ENCODE measurements around the gene ACTR2. TPM values are rescaled to one million over a fixed set of nuclear protein-coding genes. Genes with fewer than 3 reads are reported as not detected.

The ACTR2 gene
- total RNA-seq, 4 donors from 2014 or later, result 41.5 to 56.9 (median 49.8) TPM

DNA sequence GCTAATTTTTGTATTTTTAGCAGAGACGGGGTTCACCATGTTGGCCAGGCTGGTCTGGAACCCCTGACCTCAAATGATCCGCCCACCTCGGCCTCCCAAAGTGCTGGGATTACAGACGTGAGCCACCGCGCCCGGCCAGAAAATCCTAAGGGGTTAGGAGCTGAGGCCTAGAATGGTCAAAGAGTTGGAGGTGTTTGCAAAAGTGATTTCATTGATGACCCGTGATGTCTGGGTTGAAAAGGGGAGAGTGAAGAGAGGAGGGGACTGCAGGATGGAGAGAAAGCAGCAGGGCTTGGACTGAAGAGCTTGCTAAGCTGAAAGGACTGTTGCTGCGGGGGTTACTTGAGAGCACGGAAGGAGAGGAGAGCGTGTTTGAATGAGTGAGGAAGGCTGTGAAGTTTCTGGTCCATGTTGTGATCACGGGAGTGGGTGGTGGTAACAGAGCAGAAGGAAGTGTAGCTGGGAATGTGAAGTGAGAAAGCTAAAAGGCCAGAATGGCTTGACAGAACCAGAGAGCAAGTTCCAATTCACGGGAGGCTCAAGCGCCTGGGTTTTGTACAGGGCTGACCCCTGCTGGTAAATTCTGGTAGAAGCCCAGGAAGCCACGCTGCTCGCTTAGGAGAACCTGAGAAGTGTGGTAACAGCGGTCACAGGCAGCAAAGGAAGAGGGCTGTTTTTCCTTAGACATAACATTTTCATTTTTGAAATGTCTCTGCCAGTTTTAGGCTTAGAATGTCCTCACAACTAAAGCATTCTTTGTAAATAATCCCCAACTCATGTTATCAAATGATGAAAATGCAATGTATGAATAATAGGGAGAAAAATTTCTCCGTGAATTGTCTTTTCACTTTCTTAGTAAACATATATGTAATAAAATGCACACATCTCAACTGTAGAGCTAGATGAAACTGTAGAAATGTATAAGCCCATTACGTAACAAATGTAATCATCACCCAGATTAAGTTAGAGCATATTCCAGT is 40.5 kb upstream of the ACTR2 start:
- no peaks in the 10 kb centered on the region for H3K36me3 ChIP-seq
- TF ChIP-seq, protein P1, sequence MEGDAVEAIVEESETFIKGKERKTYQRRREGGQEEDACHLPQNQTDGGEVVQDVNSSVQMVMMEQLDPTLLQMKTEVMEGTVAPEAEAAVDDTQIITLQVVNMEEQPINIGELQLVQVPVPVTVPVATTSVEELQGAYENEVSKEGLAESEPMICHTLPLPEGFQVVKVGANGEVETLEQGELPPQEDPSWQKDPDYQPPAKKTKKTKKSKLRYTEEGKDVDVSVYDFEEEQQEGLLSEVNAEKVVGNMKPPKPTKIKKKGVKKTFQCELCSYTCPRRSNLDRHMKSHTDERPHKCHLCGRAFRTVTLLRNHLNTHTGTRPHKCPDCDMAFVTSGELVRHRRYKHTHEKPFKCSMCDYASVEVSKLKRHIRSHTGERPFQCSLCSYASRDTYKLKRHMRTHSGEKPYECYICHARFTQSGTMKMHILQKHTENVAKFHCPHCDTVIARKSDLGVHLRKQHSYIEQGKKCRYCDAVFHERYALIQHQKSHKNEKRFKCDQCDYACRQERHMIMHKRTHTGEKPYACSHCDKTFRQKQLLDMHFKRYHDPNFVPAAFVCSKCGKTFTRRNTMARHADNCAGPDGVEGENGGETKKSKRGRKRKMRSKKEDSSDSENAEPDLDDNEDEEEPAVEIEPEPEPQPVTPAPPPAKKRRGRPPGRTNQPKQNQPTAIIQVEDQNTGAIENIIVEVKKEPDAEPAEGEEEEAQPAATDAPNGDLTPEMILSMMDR (IDR thresholded peaks at IDR 0.05), result peak; percentile 76 to 77
- no peak for TF ChIP-seq POLR2A (IDR thresholded peaks at IDR 0.05)
- H3K4me1 ChIP-seq, result no peaks in the 10 kb centered on the region
- H3K4me3 ChIP-seq, result no peak overlapping the region
- DNase-seq (ENCODE audit: low spot score in 2 of 2), result peak; percentile 81 to 86
- 59% methylated on average over 19 of the region's 19 CpGs for whole genome bisulfite sequencing
- H3K9me3 ChIP-seq, result no peaks in the 10 kb centered on the region
- no peaks in the 10 kb centered on the region for H3K27me3 ChIP-seq
- no peak overlapping the region for H3K27ac ChIP-seq

DNA sequence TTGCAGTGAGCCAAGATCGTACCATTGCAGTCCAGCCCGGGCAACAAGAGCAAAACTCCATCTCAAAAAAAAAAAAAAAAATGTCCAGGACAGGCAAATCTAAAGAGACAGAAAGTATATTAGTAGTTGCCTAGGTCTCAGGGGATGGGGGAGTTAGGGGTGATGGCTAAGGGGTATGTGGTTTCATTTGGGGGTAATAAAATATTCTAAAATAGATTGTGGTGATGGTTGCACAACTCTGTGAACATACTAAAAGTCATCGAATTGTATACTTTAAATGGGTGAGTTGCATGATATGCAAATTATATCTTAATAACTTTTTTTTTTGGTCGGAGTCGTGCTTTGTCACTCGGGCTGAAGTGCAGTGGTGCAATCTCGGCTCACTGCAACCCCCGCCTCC is 34.2 kb upstream of the ACTR2 start:
- no peaks in the 10 kb centered on the region for H3K27me3 ChIP-seq
- TF ChIP-seq POLR2AphosphoS5 (IDR thresholded peaks at IDR 0.05), result no peak
- TF ChIP-seq EP300 (IDR thresholded peaks at IDR 0.05), result no peak
- TF ChIP-seq, protein P1 (IDR thresholded peaks at IDR 0.05), result no peak
- no peak for TF ChIP-seq POLR2A (IDR thresholded peaks at IDR 0.05)
- WGBS, result 91% methylated on average over 8 of the region's 8 CpGs
- H3K4me1 ChIP-seq, result no peaks in the 10 kb centered on the region
- DNase-seq (ENCODE audit: low spot score in 2 of 2), result no peak
- H3K9me3 ChIP-seq, result no peaks in the 10 kb centered on the region
- H3K27ac ChIP-seq, result no peak overlapping the region
- H3K36me3 ChIP-seq, result no peaks in the 10 kb centered on the region
- no peak overlapping the region for H3K4me3 ChIP-seq

DNA sequence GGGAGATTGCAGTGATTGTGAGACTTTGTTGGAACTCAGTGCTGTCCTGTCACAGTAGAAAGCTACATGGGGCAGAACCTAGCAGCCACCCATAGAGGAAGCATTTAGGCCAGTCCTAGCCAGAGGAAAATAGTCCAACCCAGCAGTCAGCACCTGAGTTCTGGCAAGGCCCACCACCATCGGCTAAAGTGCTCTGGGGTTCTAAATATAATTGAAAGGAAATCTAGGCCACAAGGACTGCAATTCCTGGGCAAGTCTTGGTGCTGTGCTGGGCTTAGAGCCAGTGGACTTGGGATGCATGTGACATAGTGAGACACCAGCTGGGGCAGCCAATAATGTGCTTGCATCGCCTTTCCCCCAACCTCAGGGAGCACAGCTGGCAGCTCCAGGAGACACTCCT is 28.9 kb upstream of the ACTR2 start:
- H3K27ac ChIP-seq, result no peak overlapping the region
- no peaks in the 10 kb centered on the region for H3K4me1 ChIP-seq
- H3K36me3 ChIP-seq, result no peaks in the 10 kb centered on the region
- WGBS, result 59% methylated on average over 2 of the region's 2 CpGs
- no peak overlapping the region for H3K4me3 ChIP-seq
- H3K27me3 ChIP-seq, result no peaks in the 10 kb centered on the region
- no peaks in the 10 kb centered on the region for H3K9me3 ChIP-seq
- TF ChIP-seq POLR2A (IDR thresholded peaks at IDR 0.05), result no peak
- TF ChIP-seq, protein P1 (IDR thresholded peaks at IDR 0.05), result no peak
- TF ChIP-seq POLR2AphosphoS5 (IDR thresholded peaks at IDR 0.05), result no peak
- TF ChIP-seq EP300 (IDR thresholded peaks at IDR 0.05), result no peak
- DNase-seq (ENCODE audit: low spot score in 2 of 2), result no peak

DNA sequence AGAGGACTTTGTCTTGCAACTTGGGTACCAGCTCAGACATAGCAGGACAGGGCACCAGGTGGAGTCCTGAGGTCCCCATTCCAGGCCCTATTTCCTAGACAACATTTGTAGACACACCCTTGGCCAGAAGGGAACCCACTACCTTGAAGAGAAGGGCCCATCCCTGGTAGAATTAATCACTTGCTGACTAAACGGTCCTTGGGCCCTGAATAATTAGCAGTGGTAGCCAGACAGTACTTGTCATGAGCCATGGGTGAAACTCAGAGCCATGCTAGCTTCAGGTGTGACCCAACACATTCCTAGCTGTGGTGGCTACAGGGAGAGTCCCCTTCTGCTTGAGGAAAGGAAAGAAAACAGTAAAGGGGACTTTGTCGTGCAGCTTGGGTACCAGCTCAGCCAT is 28.5 kb upstream of the ACTR2 start:
- no peaks in the 10 kb centered on the region for H3K9me3 ChIP-seq
- 69% methylated on average over 2 of the region's 2 CpGs for WGBS
- no peak overlapping the region for H3K4me3 ChIP-seq
- TF ChIP-seq POLR2AphosphoS5 (IDR thresholded peaks at IDR 0.05) (no peak), EP300 (IDR thresholded peaks at IDR 0.05) (no peak), POLR2A (IDR thresholded peaks at IDR 0.05) (no peak)
- TF ChIP-seq, protein P1 (IDR thresholded peaks at IDR 0.05), result no peak
- no peak overlapping the region for H3K27ac ChIP-seq
- H3K36me3 ChIP-seq, result no peaks in the 10 kb centered on the region
- H3K4me1 ChIP-seq, result no peaks in the 10 kb centered on the region
- no peak for DNase-seq (ENCODE audit: low spot score in 2 of 2)
- no peaks in the 10 kb centered on the region for H3K27me3 ChIP-seq

DNA sequence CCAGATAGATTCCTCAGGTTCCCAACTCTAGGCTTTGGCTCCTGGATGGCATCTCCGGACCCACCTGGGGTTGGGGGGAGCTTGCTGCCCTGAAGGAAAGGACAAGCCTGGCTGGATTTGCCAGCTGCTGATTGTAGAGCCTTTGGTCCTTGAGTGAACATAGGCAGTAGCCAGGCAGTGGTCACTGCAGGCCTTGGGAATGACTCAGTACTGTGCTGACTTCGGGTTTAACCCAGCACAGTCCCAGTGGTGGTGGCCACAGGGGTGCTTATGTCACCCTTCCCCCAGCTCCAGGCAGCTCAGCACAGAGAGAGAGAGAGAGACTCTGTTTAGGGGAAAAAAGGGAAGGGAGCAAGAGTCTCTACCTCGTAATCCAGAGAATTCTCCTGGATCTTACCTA is 27.7 kb upstream of the ACTR2 start:
- H3K9me3 ChIP-seq, result no peaks in the 10 kb centered on the region
- no peaks in the 10 kb centered on the region for H3K36me3 ChIP-seq
- WGBS, result 73% methylated on average over 3 of the region's 3 CpGs
- H3K4me1 ChIP-seq, result no peaks in the 10 kb centered on the region
- DNase-seq (ENCODE audit: low spot score in 2 of 2), result no peak
- no peak overlapping the region for H3K4me3 ChIP-seq
- TF ChIP-seq, protein P1 (IDR thresholded peaks at IDR 0.05), result no peak
- no peak for TF ChIP-seq EP300 (IDR thresholded peaks at IDR 0.05)
- TF ChIP-seq POLR2A (IDR thresholded peaks at IDR 0.05), result no peak
- no peak for TF ChIP-seq POLR2AphosphoS5 (IDR thresholded peaks at IDR 0.05)
- no peak overlapping the region for H3K27ac ChIP-seq
- H3K27me3 ChIP-seq, result no peaks in the 10 kb centered on the region
